Stimulated activated naive CD4-positive, alpha-beta T cell treated with Interleukin-2 at 50 U/mL for 16 hours (primary cell): ENCODE results near the gene RREB1.
"Not testable (repeated sequence)": the region's sequence is repeated elsewhere in the genome, so short reads cannot be mapped to it uniquely, and the experiment has no call there.

Source experiments
- DNase-seq: peaks from one replicate; lab custom pipeline; 2025; lab: John Stamatoyannopoulos, UW

Gene RREB1

GRCh38 chr6:7262746-7263518, 155.2 kb downstream of the RREB1 start:
- DNase-seq: no peak

- DNase-seq: not testable (repeated sequence)
Measured at GRCh38 chr6:7263519-7263805, 155.7 kb downstream of the RREB1 start.

- no peak for DNase-seq
Measured at GRCh38 chr6:7264041-7264440, 156.3 kb downstream of the RREB1 start.

DNA sequence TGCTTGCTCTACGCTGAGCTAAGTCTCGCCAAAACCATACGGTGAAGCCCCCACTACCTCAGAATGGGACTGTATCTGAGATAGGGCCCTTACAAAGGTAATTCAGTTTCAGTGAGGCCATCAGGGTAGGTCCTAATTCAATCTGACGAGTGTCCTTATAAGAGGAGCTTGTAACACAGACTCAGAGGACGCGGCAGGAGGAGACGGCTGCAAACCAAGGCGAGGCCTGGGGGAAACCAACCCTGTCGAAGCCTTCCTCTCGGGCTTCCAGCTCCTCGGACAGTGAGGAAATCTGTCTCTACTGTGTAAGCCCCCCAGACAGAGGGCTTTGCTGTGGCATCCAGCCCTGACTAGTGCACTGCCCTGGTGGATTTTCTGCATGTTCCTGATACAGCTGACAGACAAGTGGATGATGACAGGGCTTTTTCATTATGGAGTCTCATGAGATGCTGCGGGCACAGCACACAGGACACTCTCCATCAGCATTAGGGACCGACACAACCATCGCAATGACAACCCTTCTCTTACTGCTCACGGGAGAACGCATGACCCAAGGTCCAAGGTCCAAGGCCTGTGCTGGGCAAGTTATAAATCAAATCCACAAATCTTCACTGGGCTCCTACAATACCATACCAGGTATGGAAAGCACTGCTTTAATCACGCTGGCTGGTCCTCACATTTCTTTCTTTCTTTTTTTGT, 157.1 kb downstream of the RREB1 start:
- DNase-seq: no peak

GRCh38 chr6:7265385-7265726, 157.6 kb downstream of the RREB1 start:
- DNase-seq: not testable (repeated sequence)

GRCh38 chr6:7267071-7267465, 159.3 kb downstream of the RREB1 start:
- DNase-seq: no peak

DNA sequence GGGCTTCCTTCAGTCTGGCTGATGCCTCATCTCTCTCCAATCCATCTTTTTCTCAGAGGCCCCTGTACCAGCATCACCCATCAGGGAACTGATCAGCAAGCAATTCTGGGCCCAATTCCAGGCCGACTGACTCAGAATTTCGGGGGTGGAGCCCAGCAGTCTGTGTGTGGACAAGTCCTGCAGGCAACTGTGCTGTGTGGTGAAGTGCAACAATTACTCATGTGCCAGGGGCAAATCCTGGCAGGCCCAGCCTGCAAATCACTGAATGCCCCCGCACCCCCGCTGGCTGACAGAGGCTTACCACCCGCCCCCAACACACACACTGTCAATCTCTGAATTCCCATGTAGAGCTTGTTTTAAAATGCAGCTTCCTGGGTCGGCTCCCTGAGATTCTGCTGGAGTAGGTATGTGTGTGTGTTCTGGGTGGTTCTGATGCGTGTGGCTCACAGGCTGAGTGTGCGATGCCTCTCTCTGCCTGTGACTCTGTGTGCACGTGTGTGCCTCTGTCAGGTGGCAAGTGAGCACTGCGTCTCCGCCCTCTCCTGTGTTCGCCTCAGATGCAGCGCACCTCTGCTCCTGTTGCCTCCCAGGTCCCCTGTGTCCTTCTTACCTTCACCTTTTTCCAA, 159.8 kb downstream of the RREB1 start:
- no peak for DNase-seq

GRCh38 chr6:7268362-7268761, 160.6 kb downstream of the RREB1 start:
- DNase-seq: no peak

- no peak for DNase-seq
Measured at GRCh38 chr6:7268816-7269555, 161.2 kb downstream of the RREB1 start.

DNA sequence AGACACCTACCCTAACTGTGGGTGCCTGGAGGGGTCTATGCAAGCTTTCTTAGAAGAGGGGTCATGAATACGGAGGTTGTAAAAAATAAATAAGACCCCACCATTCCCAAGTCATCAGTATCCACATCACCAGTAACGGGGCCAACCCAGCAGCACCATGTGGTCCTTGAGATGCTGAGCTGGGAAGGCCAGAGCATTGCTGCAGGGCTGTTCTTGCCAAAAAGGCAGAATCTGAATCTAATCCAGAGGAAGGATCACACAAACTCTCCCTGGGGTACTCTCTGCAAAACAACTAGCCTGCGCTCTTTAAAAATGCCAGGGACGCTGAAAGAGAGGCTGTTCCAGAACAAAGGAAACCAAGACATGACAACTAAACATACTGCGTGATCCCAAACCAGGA, 162.1 kb downstream of the RREB1 start:
- DNase-seq: no peak

- DNase-seq: no peak
Measured at GRCh38 chr6:7270320-7271204, 162.8 kb downstream of the RREB1 start.

- no peak for DNase-seq
Measured at GRCh38 chr6:7271205-7271534, 163.4 kb downstream of the RREB1 start.

DNA sequence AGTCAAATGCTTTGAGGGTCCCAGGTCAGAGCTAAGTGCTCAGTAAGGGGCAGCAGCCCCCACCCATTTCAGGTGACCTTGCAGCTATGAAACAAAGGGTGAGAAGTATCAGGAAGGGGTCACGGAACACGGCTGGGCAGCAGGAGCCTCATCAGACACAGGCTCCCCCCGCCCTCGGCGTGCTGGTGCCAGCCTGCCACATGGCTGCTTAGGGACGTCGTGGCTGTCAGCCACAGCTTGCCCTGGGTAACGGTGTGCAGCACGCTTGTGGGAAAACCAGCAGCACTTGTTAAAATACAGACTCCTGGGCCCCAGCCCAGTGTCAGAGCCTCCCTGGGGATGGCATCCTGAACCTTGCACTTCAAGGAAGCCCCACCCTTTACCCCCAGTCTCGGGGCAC, 165.9 kb downstream of the RREB1 start:
- no peak for DNase-seq

- DNase-seq: not testable (repeated sequence)
Measured at GRCh38 chr6:7274525-7274924, 166.8 kb downstream of the RREB1 start.

- DNase-seq: no peak
Measured at GRCh38 chr6:7276199-7276524, 168.4 kb downstream of the RREB1 start.

GRCh38 chr6:7282097-7282906, 174.5 kb downstream of the RREB1 start:
- no peak for DNase-seq

DNA sequence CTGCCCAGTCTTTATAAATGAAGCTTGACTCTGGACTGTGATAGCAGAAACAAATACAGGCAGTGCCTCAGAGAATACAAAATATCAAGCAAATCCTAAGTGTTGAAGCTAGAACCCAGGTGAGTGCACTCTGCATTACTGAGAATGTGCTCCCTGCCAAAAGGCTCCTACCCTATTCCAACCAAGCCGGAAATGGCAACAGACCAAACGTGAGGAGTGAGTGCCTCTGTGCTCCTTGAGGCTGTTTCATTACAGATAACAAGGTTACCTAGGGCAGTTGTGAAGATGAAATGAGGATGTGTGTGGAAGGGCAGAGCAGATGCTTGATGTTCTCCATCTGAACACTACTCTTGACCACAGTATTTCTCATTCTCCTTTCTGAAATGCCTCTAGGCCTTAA, 175.9 kb downstream of the RREB1 start:
- no peak for DNase-seq

DNA sequence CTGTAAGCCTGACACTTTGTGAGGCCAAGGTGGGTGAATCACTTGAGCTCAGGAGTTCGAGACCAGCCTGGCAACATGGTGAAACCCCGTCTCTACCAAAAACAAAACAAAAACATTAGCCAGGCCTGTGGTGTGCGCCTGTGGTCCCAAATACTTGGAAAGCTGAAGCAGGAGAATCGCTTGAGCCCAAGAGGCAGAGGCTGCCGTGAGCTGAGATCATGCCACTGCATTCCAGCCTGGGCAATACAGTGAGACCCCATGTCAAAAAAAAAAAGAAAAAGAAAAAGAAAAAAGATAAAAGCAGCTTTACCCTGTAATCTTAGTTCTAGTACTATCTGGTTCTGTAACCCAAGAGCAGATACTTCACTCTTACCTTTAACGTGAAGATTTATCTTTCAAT, 177.7 kb downstream of the RREB1 start:
- DNase-seq: no peak

DNA sequence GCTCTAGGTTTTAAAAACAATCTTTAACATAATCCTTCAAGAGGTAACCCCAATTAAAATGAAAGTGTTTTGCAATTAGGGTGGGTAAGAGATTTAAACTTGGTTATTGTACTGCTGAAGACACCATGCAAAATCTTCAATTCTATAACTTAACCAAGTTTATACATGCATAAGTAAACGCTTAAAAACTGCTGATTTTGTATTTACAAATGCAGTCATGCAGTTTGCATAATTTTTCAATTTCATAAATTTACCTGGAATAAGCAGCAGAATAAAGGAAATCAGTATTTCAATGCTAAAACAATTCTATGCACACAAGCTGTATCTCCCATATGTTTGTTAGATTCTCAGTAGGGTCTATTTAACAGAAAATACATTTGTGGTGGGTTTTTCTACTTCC, 182.3 kb downstream of the RREB1 start:
- DNase-seq: no peak

GRCh38 chr6:7292596-7293255, 185.0 kb downstream of the RREB1 start:
- no peak for DNase-seq

GRCh38 chr6:7295916-7296315, 188.2 kb downstream of the RREB1 start:
- DNase-seq: no peak
